Dendritic cell treated with granulocyte-macrophage colony-stimulating factor and Interleukin-4, amounts not matched to agents 40 ng/mL and 50 ng/mL, for 4 days (primary cell): Measurements from ENCODE around the gene TMEM190.

ENCODE experiments used
- H3K27ac Mint-ChIP-seq: one replicate; pipeline ENCODE4 v1.8.0; 2022; ENCODE audit warnings: mild to moderate bottlenecking, mixed read lengths
- H3K27me3 Mint-ChIP-seq: one replicate; pipeline ENCODE4 v1.8.0; 2022; ENCODE audit warnings: mild to moderate bottlenecking, mixed read lengths
- H3K36me3 Mint-ChIP-seq: one replicate; pipeline ENCODE4 v1.8.0; 2022; ENCODE audit warnings: low read depth, mixed read lengths
- H3K4me1 Mint-ChIP-seq: one replicate; pipeline ENCODE4 v1.8.0; 2022; ENCODE audit warnings: low read depth, mixed read lengths
- H3K4me3 Mint-ChIP-seq: one replicate; pipeline ENCODE4 v1.8.0; 2022; ENCODE audit warnings: mild to moderate bottlenecking, moderate library complexity, mixed read lengths
- H3K9me3 Mint-ChIP-seq: one replicate; pipeline ENCODE4 v1.8.0; 2022; ENCODE audit warnings: mixed read lengths
- intact Hi-C: fragments of 100-400 bp; cut with micrococcal nuclease; formaldehyde crosslinking; loops from one replicate; pipeline ENCODE4 v1.15.0; 2022

TMEM190 gene

DNA sequence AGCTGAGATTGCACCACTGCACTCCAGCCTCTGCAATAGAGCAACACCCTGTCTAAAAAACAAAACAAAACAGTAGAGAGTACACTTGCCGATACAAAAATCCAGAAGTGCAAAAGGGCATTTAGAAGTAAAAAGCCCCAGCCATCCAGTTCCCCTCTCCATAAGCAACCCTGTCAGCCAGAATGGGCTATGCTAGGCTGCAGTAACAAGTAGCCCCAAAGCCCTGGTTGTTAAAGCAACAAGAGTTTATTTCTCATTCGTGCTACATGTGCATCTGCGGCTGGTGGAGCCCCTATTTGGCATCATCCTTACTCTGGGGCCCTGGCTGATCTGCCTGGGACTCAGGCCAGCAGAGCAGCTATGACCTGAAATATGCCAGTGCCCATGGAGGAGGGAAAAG, 47.9 kb downstream of the TMEM190 start:
- H3K4me1 Mint-ChIP-seq: no peaks in the 10 kb centered on the region
- H3K9me3 Mint-ChIP-seq: no peaks in the 10 kb centered on the region
- no peaks in the 10 kb centered on the region for H3K36me3 Mint-ChIP-seq
- no peak overlapping the region for H3K27ac Mint-ChIP-seq
- peaks cover 58% of the 10 kb centered on the region for H3K27me3 Mint-ChIP-seq
- intact Hi-C loops: no loop called here
- no peak overlapping the region for H3K4me3 Mint-ChIP-seq

DNA sequence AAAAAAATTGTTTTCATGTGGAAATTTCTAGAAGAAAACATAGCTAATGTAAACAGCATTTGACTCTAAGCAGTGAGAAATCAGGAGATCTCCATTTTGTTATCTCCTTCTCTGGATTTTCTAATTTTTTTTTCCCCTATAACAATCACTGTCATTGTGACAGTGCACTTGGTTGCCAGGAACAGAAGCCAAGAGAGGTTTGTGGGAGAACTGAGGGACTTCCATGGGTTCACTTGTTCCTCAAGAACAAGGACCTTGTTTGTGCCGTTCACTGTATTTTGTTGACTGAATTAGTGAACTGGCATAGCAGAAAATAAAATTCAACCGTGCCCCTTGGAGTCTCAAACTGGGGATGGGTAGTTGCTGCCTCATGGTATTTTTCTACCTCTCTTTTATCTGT, 49.4 kb downstream of the TMEM190 start:
- H3K36me3 Mint-ChIP-seq: no peaks in the 10 kb centered on the region
- no peak overlapping the region for H3K27ac Mint-ChIP-seq
- intact Hi-C loops: no loop called here
- peaks cover 61% of the 10 kb centered on the region for H3K27me3 Mint-ChIP-seq
- H3K9me3 Mint-ChIP-seq: no peaks in the 10 kb centered on the region
- H3K4me1 Mint-ChIP-seq: no peaks in the 10 kb centered on the region
- H3K4me3 Mint-ChIP-seq: no peak overlapping the region
